Bronchial epithelial cell (primary cell): ENCODE measurements around the gene SPACA7. TPM values are rescaled to one million over a fixed set of nuclear protein-coding genes. Genes with fewer than 3 reads are reported as not detected.

Source experiments
- DNase-seq: peaks from one replicate; pipeline ENCODE4 v3.0.0-alpha.2; 2010; ENCODE audit warnings: low read depth
- FAIRE-seq: peaks from 2 replicates; lab custom pipeline; 2011; peaks lifted over from hg19 to GRCh38; lab: Jason Lieb, UNC
- H3K27me3 ChIP-seq: 2 replicates; pipeline ENCODE4 v1.5.1; 2011; ENCODE audit warnings: low read length; ENCODE audit not compliant: control insufficient read depth, insufficient read depth
- H3K36me3 ChIP-seq: 2 replicates; pipeline ENCODE4 v1.5.1; 2011; ENCODE audit warnings: low read length; ENCODE audit not compliant: control insufficient read depth, insufficient read depth
- H3K4me3 ChIP-seq: 2 replicates; pipeline ENCODE4 v1.5.1; 2011; ENCODE audit warnings: mild to moderate bottlenecking, low read depth, low read length, control low read depth
- CTCF ChIP-seq: IDR thresholded peaks from 2 replicates; pipeline ENCODE4 v1.5.1; 2011; ENCODE audit warnings: mild to moderate bottlenecking, moderate library complexity, low read length, control low read depth, inconsistent platforms; ENCODE audit not compliant: insufficient read depth, severe bottlenecking
- total RNA-seq: library from RNA; depleted of rRNA; stranded (reverse); fragments of >200 nt; gene quantifications from 2 replicates; pipeline ENCODE4 v1.2.1, GENCODE V29; 2014

Gene SPACA7
- total RNA-seq, 1 donor from 2014 or later = not detected

DNA sequence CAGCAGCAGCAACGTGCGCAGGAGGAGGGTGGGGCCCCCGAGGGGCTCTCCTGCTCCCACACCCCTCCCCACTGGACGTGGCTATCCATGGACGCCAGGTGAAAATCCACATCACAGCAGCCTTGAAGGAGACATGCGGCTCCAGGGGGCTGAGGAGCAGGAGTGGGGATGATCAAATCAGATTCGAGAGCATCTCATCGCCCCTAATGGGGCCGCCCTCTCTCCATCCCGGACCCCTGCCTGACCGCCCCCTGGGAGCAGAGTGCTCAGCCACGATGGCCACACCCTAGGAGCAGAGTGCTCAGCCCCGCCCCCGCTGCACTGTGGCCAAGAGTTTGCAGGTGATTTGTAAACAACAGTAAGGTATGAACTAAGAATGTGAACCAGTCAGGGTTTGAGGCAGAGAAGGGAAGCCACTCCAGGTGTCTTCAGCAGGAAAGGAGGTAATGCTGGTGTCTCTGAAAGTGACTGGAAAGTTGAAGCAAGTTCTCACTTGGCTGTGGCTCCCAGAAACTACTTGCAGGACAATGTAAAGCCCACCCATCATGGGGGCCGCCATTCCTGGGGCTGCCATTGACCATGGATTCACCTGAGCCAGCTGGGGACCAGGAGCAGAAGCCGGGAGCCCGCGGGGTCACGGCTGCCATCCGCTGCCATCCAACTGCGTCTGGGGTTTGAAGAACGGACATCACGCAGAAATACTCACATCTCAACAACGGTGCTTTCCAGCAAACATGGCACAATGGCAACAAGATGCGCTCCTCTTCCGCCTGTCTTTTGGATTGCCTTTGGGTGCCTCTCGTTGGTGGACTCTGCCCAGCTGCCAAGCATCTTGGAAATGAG, 71.8 kb downstream of the SPACA7 start:
- Histone ChIP-seq H3K4me3 (no peak overlapping the region), H3K36me3 (no peaks in the 10 kb centered on the region), H3K27me3 (no peaks in the 10 kb centered on the region)
- DNase-seq (no peak), FAIRE-seq (no peak)
- TF ChIP-seq CTCF = no peak

GRCh38 chr13:112448621-112449544, 72.7 kb downstream of the SPACA7 start:
- Histone ChIP-seq H3K27me3 (no peaks in the 10 kb centered on the region), H3K36me3 (no peaks in the 10 kb centered on the region), H3K4me3 (no peak overlapping the region)
- TF ChIP-seq CTCF = no peak
- DNase-seq (no peak), FAIRE-seq (no peak)

- TF ChIP-seq CTCF = no peak
- no peaks in the 10 kb centered on the region for H3K27me3 ChIP-seq
- no peak for DNase-seq
- no peak for FAIRE-seq
- no peak overlapping the region for H3K4me3 ChIP-seq
- H3K36me3 ChIP-seq = no peaks in the 10 kb centered on the region
Observed at GRCh38 chr13:112449545-112449930, 73.4 kb downstream of the SPACA7 start.

DNA sequence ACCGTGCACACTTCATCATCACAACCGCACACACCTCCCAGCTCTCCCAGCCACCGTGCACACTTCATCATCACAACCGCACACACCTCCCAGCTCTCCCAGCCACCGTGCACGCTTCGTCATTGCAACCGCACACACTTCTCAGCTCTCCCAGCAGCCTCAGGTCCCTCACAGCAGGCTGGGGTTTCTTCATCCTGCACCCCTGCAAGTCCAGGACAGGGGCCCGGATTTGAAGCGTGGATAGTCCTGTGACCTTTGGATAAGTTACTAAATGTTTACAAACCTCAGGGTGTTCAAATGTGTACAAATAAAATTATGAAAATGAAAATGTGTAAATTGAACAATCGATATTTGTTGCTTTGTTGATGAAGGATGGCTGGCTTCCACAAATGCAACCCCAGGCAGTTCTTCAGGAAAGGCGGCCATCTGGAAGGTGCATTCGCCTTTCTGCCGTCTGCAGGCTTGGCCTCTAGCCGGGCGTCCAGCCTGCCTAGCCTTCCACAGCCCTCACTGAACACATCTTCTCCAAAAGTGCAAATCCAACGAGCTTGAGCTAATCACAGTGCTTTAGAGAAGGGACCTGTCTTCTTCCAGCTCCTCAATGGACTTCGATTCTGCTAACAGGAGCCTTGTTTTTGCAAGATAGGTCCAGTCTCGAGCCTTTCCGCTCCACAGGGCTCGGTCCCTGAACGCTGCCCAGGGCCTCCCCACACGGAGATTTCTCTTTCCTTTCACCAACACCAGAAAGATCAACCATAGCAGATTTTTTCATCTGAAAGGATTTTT, 74.2 kb downstream of the SPACA7 start:
- no peak for TF ChIP-seq CTCF
- no peak for DNase-seq
- Histone ChIP-seq H3K4me3 (no peak overlapping the region), H3K36me3 (no peaks in the 10 kb centered on the region), H3K27me3 (no peaks in the 10 kb centered on the region)
- FAIRE-seq = no peak

DNA sequence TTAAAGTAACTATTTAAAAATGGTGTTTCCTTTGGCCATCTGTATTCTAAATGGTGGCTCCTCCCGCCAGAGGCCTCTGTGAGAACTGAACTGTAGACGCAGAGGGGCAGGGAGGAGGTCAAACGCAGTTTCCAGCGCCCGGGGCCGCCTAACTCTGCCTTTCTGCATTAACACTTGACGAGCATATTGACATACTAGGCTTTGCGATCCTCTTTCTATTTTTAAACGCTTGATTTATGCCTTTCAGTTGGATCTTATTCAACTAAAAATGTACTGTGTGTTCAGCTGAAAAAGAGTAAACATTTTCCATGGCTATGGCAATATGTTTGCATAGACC, 74.7 kb downstream of the SPACA7 start:
- Histone ChIP-seq H3K4me3 (no peak overlapping the region), H3K36me3 (no peaks in the 10 kb centered on the region), H3K27me3 (no peaks in the 10 kb centered on the region)
- FAIRE-seq (no peak), DNase-seq (no peak)
- TF ChIP-seq CTCF = no peak
